Muscle of leg (tissue), 11 donors: ENCODE data around the gene MIDN. TPM values are rescaled to one million over a fixed set of nuclear protein-coding genes. Genes with fewer than 3 reads are reported as not detected.
A peak's percentile ranks its signal among the peaks of the same experiment; 100 is the strongest.

ENCODE experiments used
- DNase-seq: peaks from one replicate; pipeline ENCODE4 v3.0.0; 2013
- H3K27ac ChIP-seq: one replicate; pipeline ENCODE4 v1.5.1; 2013; ENCODE audit warnings: mild to moderate bottlenecking, low read length, control low read depth
- H3K27me3 ChIP-seq: one replicate; pipeline ENCODE4 v1.6.1; 2013; ENCODE audit warnings: low read length; ENCODE audit not compliant: control insufficient read depth, insufficient read depth
- H3K36me3 ChIP-seq: one replicate; pipeline ENCODE4 v1.6.1; 2013; ENCODE audit warnings: low read length; ENCODE audit not compliant: control insufficient read depth, insufficient read depth
- H3K4me1 ChIP-seq: one replicate; pipeline ENCODE4 v1.6.1; 2013; ENCODE audit warnings: low read length; ENCODE audit not compliant: control insufficient read depth, insufficient read depth
- H3K4me3 ChIP-seq: one replicate; pipeline ENCODE4 v1.5.1; 2013; ENCODE audit warnings: low read length, control low read depth
- H3K9me3 ChIP-seq: replicated peaks from 2 replicates; pipeline ENCODE4 v1.6.1; 2013; ENCODE audit warnings: low read depth, low read length; ENCODE audit not compliant: control insufficient read depth
- WGBS: methylation state at CpG from one replicate; pipeline ENCODE4 v1.1.5; 2013; ENCODE audit warnings: missing lambda C conversion rate; ENCODE audit not compliant: insufficient coverage; 5-methylcytosine and 5-hydroxymethylcytosine counted together
- polyA plus RNA-seq, 8 donors: library from polyadenylated mRNA; unstranded; fragments of 120-200 nt; gene quantifications; one replicate each; pipeline versions ENCODE4 v1.2.1 to v1.2.3, GENCODE V29; 2013; ENCODE audit warnings: inconsistent platforms in 1 of 8, low replicate concordance in 1 of 8; ENCODE audit not compliant: insufficient read length in 8 of 8, insufficient read depth in 1 of 8
- total RNA-seq: library from RNA; stranded (reverse); fragments of 120-200 nt; gene quantifications from one replicate; pipeline ENCODE4 v1.2.4, GENCODE V29; 2013

Gene MIDN
- total and polyA plus RNA-seq, 9 donors: 9.2 to 54.7 (median 38.9) TPM

GRCh38 chr19:1271528-1272422, 23.4 kb downstream of the MIDN start:
- no peak overlapping the region for H3K4me3 ChIP-seq
- WGBS: 79% methylated on average over 32 of the region's 37 CpGs
- no peak overlapping the region for H3K27ac ChIP-seq
- peak; percentile 16 for DNase-seq
- H3K27me3 ChIP-seq: peaks cover 5% of the 10 kb centered on the region
- no peaks in the 10 kb centered on the region for H3K9me3 ChIP-seq
- H3K36me3 ChIP-seq: peaks cover 56% of the 10 kb centered on the region
- peaks cover 82% of the 10 kb centered on the region for H3K4me1 ChIP-seq

- 77% methylated on average over 14 of the region's 33 CpGs for WGBS
- H3K9me3 ChIP-seq: no peaks in the 10 kb centered on the region
- no peak overlapping the region for H3K27ac ChIP-seq
- H3K27me3 ChIP-seq: peaks cover 2% of the 10 kb centered on the region
- no peak overlapping the region for H3K4me3 ChIP-seq
- DNase-seq: no peak
- H3K36me3 ChIP-seq: peaks cover 63% of the 10 kb centered on the region
- H3K4me1 ChIP-seq: peaks cover 76% of the 10 kb centered on the region
Measured at GRCh38 chr19:1272423-1273262, 24.3 kb downstream of the MIDN start.

GRCh38 chr19:1273263-1274041, 25.1 kb downstream of the MIDN start:
- Histone ChIP-seq H3K4me1 (peaks cover 68% of the 10 kb centered on the region), H3K4me3 (no peak overlapping the region), H3K36me3 (peaks cover 69% of the 10 kb centered on the region), H3K27ac (peak overlapping the region; percentile 51), H3K27me3 (no peaks in the 10 kb centered on the region), H3K9me3 (no peaks in the 10 kb centered on the region)
- DNase-seq: peak; percentile 46
- WGBS: 68% methylated on average over 21 of the region's 25 CpGs

GRCh38 chr19:1274081-1274851, 25.9 kb downstream of the MIDN start:
- WGBS: 66% methylated on average over 29 of the region's 46 CpGs
- H3K36me3 ChIP-seq: peaks cover 77% of the 10 kb centered on the region

GRCh38 chr19:1274852-1275259, 26.5 kb downstream of the MIDN start:
- no peak for DNase-seq
- Histone ChIP-seq H3K27ac (peak overlapping the region; percentile 79), H3K36me3 (peaks cover 80% of the 10 kb centered on the region), H3K4me3 (peak overlapping the region; percentile 42), H3K4me1 (peaks cover 65% of the 10 kb centered on the region), H3K27me3 (no peaks in the 10 kb centered on the region), H3K9me3 (no peaks in the 10 kb centered on the region)
- 14% methylated on average over 44 of the region's 44 CpGs for WGBS

More at GRCh38 chr19:1274081-1274851, 25.9 kb downstream of the MIDN start:
- DNase-seq: peak; percentile 47
- peak overlapping the region; percentile 42 for H3K4me3 ChIP-seq
- no peaks in the 10 kb centered on the region for H3K9me3 ChIP-seq
- H3K27me3 ChIP-seq: no peaks in the 10 kb centered on the region
- peak overlapping the region; percentile 79 for H3K27ac ChIP-seq
- H3K4me1 ChIP-seq: peaks cover 63% of the 10 kb centered on the region

- Histone ChIP-seq H3K4me3 (peak within 1 kb of the TSS; percentile 76), H3K27ac (peak within 1 kb of the TSS; percentile 93), H3K36me3 (peaks cover 75% of the 10 kb centered on the region), H3K27me3 (no peaks in the 10 kb centered on the region), H3K4me1 (peaks cover 61% of the 10 kb centered on the region), H3K9me3 (no peaks in the 10 kb centered on the region)
- under 1% methylated on average over 86 of the region's 98 CpGs for WGBS
- DNase-seq: peak; percentile 98
Measured at GRCh38 chr19:1275260-1275975, 27.0 kb downstream of the MIDN start, which contains the start of gene FAM174C. FAM174C (plus strand) TSS chr19:1275530; CDS start chr19:1275550, 20 bp downstream.

GRCh38 chr19:1275976-1276627, 27.7 kb downstream of the MIDN start:
- Histone ChIP-seq H3K9me3 (no peaks in the 10 kb centered on the region), H3K27me3 (no peaks in the 10 kb centered on the region), H3K36me3 (peaks cover 68% of the 10 kb centered on the region), H3K4me3 (peak overlapping the region; percentile 76), H3K27ac (peak overlapping the region; percentile 93), H3K4me1 (peaks cover 54% of the 10 kb centered on the region)
- no peak for DNase-seq
- 5% methylated on average over 36 of the region's 43 CpGs for WGBS

GRCh38 chr19:1276628-1277022, 28.2 kb downstream of the MIDN start:
- peak overlapping the region; percentile 93 for H3K27ac ChIP-seq
- no peaks in the 10 kb centered on the region for H3K9me3 ChIP-seq
- 69% methylated on average over 10 of the region's 10 CpGs for WGBS
- DNase-seq: peak; percentile 50
- peaks cover 49% of the 10 kb centered on the region for H3K4me1 ChIP-seq
- no peak overlapping the region for H3K4me3 ChIP-seq
- H3K36me3 ChIP-seq: peaks cover 63% of the 10 kb centered on the region
- H3K27me3 ChIP-seq: no peaks in the 10 kb centered on the region
